Hepatocyte (in vitro differentiated cells): ENCODE results near the gene MORC3. TPM values are rescaled to one million over a fixed set of nuclear protein-coding genes. Genes with fewer than 3 reads are reported as not detected.
"Not testable (repeated sequence)": the region's sequence is repeated elsewhere in the genome, so short reads cannot be mapped to it uniquely, and the experiment has no call there.

Experiments used
- DNase-seq: peaks from one replicate; pipeline ENCODE4 v3.0.0-alpha.2; 2016; ENCODE audit warnings: low spot score
- H2AFZ ChIP-seq: fragments of 200-600 bp; sonication (generic); 2 replicates; pipeline ENCODE4 v1.6.0; 2016; ENCODE audit warnings: antibody characterized with exemption, mild to moderate bottlenecking
- H3K27ac ChIP-seq: fragments of 200-600 bp; sonication (generic); 2 replicates; pipeline ENCODE4 v1.5.1; 2016; ENCODE audit warnings: mild to moderate bottlenecking
- H3K27me3 ChIP-seq: fragments of 200-600 bp; sonication (generic); 2 replicates; pipeline ENCODE4 v1.6.1; 2016
- H3K36me3 ChIP-seq: fragments of 200-600 bp; sonication (generic); replicated peaks from 2 replicates; pipeline ENCODE4 v1.5.1; 2016; ENCODE audit warnings: low read depth; ENCODE audit not compliant: insufficient read depth
- H3K4me1 ChIP-seq: fragments of 200-600 bp; sonication (generic); 2 replicates; pipeline ENCODE4 v1.5.1; 2016; ENCODE audit warnings: mild to moderate bottlenecking, moderate library complexity; ENCODE audit not compliant: insufficient read depth
- H3K4me2 ChIP-seq: fragments of 200-600 bp; sonication (generic); 2 replicates; pipeline ENCODE4 v1.6.0; 2016
- H3K4me3 ChIP-seq: fragments of 200-600 bp; sonication (generic); 2 replicates; pipeline ENCODE4 v1.5.1; 2016; ENCODE audit warnings: mild to moderate bottlenecking
- H3K79me2 ChIP-seq: fragments of 200-600 bp; sonication (generic); 2 replicates; pipeline ENCODE4 v1.6.0; 2017; ENCODE audit warnings: mild to moderate bottlenecking
- H3K9me2 ChIP-seq: fragments of 200-600 bp; sonication (generic); replicated peaks from 2 replicates; pipeline ENCODE4 v1.6.0; 2017; ENCODE audit warnings: mild to moderate bottlenecking; ENCODE audit not compliant: insufficient read depth
- H3K9me3 ChIP-seq: fragments of 200-600 bp; sonication (generic); 2 replicates; pipeline ENCODE4 v1.5.1; 2016; ENCODE audit warnings: low read depth, mild to moderate bottlenecking
- H4K20me1 ChIP-seq: fragments of 200-600 bp; sonication (generic); 2 replicates; pipeline ENCODE4 v1.6.0; 2016; ENCODE audit warnings: mild to moderate bottlenecking; ENCODE audit not compliant: insufficient read depth, poor library complexity, severe bottlenecking
- CTCF ChIP-seq: fragments of 200-600 bp; sonication (generic); IDR thresholded peaks from 2 replicates; pipeline ENCODE4 v1.5.1; 2016; ENCODE audit warnings: antibody characterized with exemption, mild to moderate bottlenecking; ENCODE audit not compliant: poor library complexity
- EZH2 ChIP-seq: fragments of 200-600 bp; sonication (generic); IDR thresholded peaks from 2 replicates; pipeline ENCODE4 v1.6.1; 2016; ENCODE audit warnings: antibody characterized with exemption, mild to moderate bottlenecking, borderline replicate concordance
- EZH2phosphoT487 ChIP-seq: fragments of 200-600 bp; sonication (generic); IDR thresholded peaks from one replicate; pipeline ENCODE4 v1.6.1; 2018; ENCODE audit warnings: antibody characterized with exemption, mild to moderate bottlenecking, low read depth, moderate library complexity; ENCODE audit not compliant: unreplicated experiment, severe bottlenecking
- WGBS: methylation state at CpG from one replicate; pipeline ENCODE4 v1.1.6; 2016; ENCODE audit warnings: low lambda C conversion rate; ENCODE audit errors: missing lambda C conversion rate; 5-methylcytosine and 5-hydroxymethylcytosine counted together
- polyA plus RNA-seq: library from polyadenylated mRNA; unstranded; fragments of >200 nt; fragmentation: Nextera tagmentation; extraction: Ambion mirVana; gene quantifications from 2 replicates; pipeline ENCODE4 v1.2.1, GENCODE V29; 2016
- total RNA-seq: library from RNA; depleted of rRNA; stranded (reverse); fragments of >200 nt; gene quantifications from 2 replicates; pipeline ENCODE4 v1.2.3, GENCODE V29; 2014

MORC3 gene
- total and polyA plus RNA-seq, 2 experiments from 2014 or later = 10.8 to 32.7 TPM

- H3K79me2 ChIP-seq = no peaks in the 10 kb centered on the region
- H3K4me1 ChIP-seq = no peaks in the 10 kb centered on the region
- H3K9me2 ChIP-seq = no peaks in the 10 kb centered on the region
- H3K27ac ChIP-seq = no peak overlapping the region
- H3K27me3 ChIP-seq = no peaks in the 10 kb centered on the region
- no peaks in the 10 kb centered on the region for H4K20me1 ChIP-seq
- no peak overlapping the region for H2AFZ ChIP-seq
- TF ChIP-seq EZH2phosphoT487 = no peak
- no peak for TF ChIP-seq CTCF
- no peak for TF ChIP-seq EZH2
- H3K4me3 ChIP-seq = no peak overlapping the region
- H3K36me3 ChIP-seq = no peaks in the 10 kb centered on the region
- DNase-seq = no peak
- no peak overlapping the region for H3K4me2 ChIP-seq
- WGBS = 94% methylated on average over 4 of the region's 4 CpGs
- no peaks in the 10 kb centered on the region for H3K9me3 ChIP-seq
Measured at GRCh38 chr21:36396971-36397370, 77.0 kb downstream of the MORC3 start.

GRCh38 chr21:36397606-36398005, 77.6 kb downstream of the MORC3 start:
- H3K36me3 ChIP-seq = no peaks in the 10 kb centered on the region
- H3K4me3 ChIP-seq = no peak overlapping the region
- 96% methylated on average over 5 of the region's 5 CpGs for WGBS
- no peak for DNase-seq
- H2AFZ ChIP-seq = no peak overlapping the region
- H3K79me2 ChIP-seq = no peaks in the 10 kb centered on the region
- no peaks in the 10 kb centered on the region for H3K4me1 ChIP-seq
- TF ChIP-seq EZH2 = no peak
- no peak for TF ChIP-seq CTCF
- TF ChIP-seq EZH2phosphoT487 = no peak
- no peak overlapping the region for H3K4me2 ChIP-seq
- H3K9me3 ChIP-seq = no peaks in the 10 kb centered on the region
- no peak overlapping the region for H3K27ac ChIP-seq
- H3K27me3 ChIP-seq = no peaks in the 10 kb centered on the region
- H3K9me2 ChIP-seq = no peaks in the 10 kb centered on the region
- no peaks in the 10 kb centered on the region for H4K20me1 ChIP-seq

GRCh38 chr21:36399736-36400135, 79.7 kb downstream of the MORC3 start:
- not testable (repeated sequence) for H3K36me3 ChIP-seq, H3K27me3 ChIP-seq, DNase-seq, H4K20me1 ChIP-seq, H3K4me2 ChIP-seq, H3K9me2 ChIP-seq, H3K4me1 ChIP-seq, H3K4me3 ChIP-seq, H3K27ac ChIP-seq, H3K9me3 ChIP-seq, H2AFZ ChIP-seq, H3K79me2 ChIP-seq
- WGBS = 98% methylated on average over 9 of the region's 9 CpGs

GRCh38 chr21:36400719-36401118, 80.7 kb downstream of the MORC3 start:
- Histone ChIP-seq H3K36me3 (no peaks in the 10 kb centered on the region), H3K9me3 (no peaks in the 10 kb centered on the region), H3K4me1 (no peaks in the 10 kb centered on the region), H3K9me2 (no peaks in the 10 kb centered on the region), H3K79me2 (no peaks in the 10 kb centered on the region), H3K27me3 (no peaks in the 10 kb centered on the region), H3K27ac (no peak overlapping the region), H3K4me3 (no peak overlapping the region), H4K20me1 (no peaks in the 10 kb centered on the region), H2AFZ (no peak overlapping the region), H3K4me2 (no peak overlapping the region)
- no peak for TF ChIP-seq EZH2
- no peak for TF ChIP-seq EZH2phosphoT487
- no peak for TF ChIP-seq CTCF
- WGBS = 93% methylated on average over 8 of the region's 8 CpGs
- DNase-seq = no peak
